Activated CD8-positive, alpha-beta T cell treated with anti-CD3 and anti-CD28 coated beads for 36 hours (primary cell): ENCODE measurements around the gene ARHGEF16. TPM values are rescaled to one million over a fixed set of nuclear protein-coding genes. Genes with fewer than 3 reads are reported as not detected.

Experiments
- ATAC-seq: fragments of 200-7000 bp; cut with Tn5 transposase; one replicate; pipeline ENCODE4 v1.10.0; 2021; ENCODE audit warnings: mild to moderate bottlenecking, moderate library complexity
- CTCF ChIA-PET: fragments of 350-600 bp; sonication (Branson Sonifier 250); formaldehyde crosslinking; loops from one replicate; lab custom pipeline; 2021; ENCODE audit warnings: antibody characterized with exemption; lab: Charles Lee
- POLR2A ChIA-PET: fragments of 350-600 bp; sonication (Branson Sonifier 250); formaldehyde crosslinking; loops from one replicate; lab custom pipeline; 2021; ENCODE audit warnings: antibody characterized with exemption; lab: Charles Lee
- DNase-seq: peaks from one replicate; pipeline ENCODE4 v3.0.0-alpha.2; 2020
- H3K27ac Mint-ChIP-seq: one replicate; pipeline ENCODE4 v1.8.0; 2021; ENCODE audit warnings: mild to moderate bottlenecking, mixed read lengths
- H3K27me3 Mint-ChIP-seq: one replicate; pipeline ENCODE4 v1.8.0; 2021; ENCODE audit warnings: mixed read lengths
- H3K36me3 Mint-ChIP-seq: one replicate; pipeline ENCODE4 v1.8.0; 2021; ENCODE audit warnings: low read depth, mixed read lengths
- H3K4me1 Mint-ChIP-seq: one replicate; pipeline ENCODE4 v1.8.0; 2021; ENCODE audit warnings: low read depth, mixed read lengths
- H3K4me3 Mint-ChIP-seq: one replicate; pipeline ENCODE4 v1.8.0; 2021; ENCODE audit warnings: mild to moderate bottlenecking, moderate library complexity, mixed read lengths
- H3K9me3 Mint-ChIP-seq: one replicate; pipeline ENCODE4 v1.8.0; 2021; ENCODE audit warnings: mixed read lengths
- intact Hi-C: fragments of 100-400 bp; cut with micrococcal nuclease; formaldehyde crosslinking; loops from one replicate; pipeline ENCODE4 v1.10.0; 2022
- total RNA-seq, 2 experiments: library from RNA; stranded (reverse); gene quantifications; one replicate each; pipeline ENCODE4 v1.2.3, GENCODE V29; 2021
- TF ChIP-seq, protein P1 (sequence below): fragments of 200-600 bp; IDR thresholded peaks from one replicate; pipeline ENCODE4 v1.8.0; 2022; ENCODE audit warnings: antibody characterized with exemption, mild to moderate bottlenecking

The ARHGEF16 gene
- total RNA-seq, 2 experiments from 2014 or later = not detected

GRCh38 chr1:3440711-3441409, 13.6 kb upstream of the ARHGEF16 start:
- Mint-ChIP-seq H3K4me3 (no peak overlapping the region), H3K9me3 (no peaks in the 10 kb centered on the region), H3K27ac (no peak overlapping the region), H3K27me3 (peaks cover 5% of the 10 kb centered on the region), H3K36me3 (no peaks in the 10 kb centered on the region), H3K4me1 (no peaks in the 10 kb centered on the region)
- TF ChIP-seq, protein P1, sequence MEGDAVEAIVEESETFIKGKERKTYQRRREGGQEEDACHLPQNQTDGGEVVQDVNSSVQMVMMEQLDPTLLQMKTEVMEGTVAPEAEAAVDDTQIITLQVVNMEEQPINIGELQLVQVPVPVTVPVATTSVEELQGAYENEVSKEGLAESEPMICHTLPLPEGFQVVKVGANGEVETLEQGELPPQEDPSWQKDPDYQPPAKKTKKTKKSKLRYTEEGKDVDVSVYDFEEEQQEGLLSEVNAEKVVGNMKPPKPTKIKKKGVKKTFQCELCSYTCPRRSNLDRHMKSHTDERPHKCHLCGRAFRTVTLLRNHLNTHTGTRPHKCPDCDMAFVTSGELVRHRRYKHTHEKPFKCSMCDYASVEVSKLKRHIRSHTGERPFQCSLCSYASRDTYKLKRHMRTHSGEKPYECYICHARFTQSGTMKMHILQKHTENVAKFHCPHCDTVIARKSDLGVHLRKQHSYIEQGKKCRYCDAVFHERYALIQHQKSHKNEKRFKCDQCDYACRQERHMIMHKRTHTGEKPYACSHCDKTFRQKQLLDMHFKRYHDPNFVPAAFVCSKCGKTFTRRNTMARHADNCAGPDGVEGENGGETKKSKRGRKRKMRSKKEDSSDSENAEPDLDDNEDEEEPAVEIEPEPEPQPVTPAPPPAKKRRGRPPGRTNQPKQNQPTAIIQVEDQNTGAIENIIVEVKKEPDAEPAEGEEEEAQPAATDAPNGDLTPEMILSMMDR = no peak
- ATAC-seq = no peak
- intact Hi-C loops = no loop called here
- DNase-seq = no peak
- POLR2A ChIA-PET = no interaction called here
- CTCF ChIA-PET = interaction anchor here (0.7 to 1.6 kb wide), 2 partner anchors 12 to 50 kb away, joined by 3 read pairs; no protein-coding TSS in a partner anchor

- Mint-ChIP-seq H3K27me3 (peaks cover 5% of the 10 kb centered on the region), H3K27ac (no peak overlapping the region), H3K4me1 (no peaks in the 10 kb centered on the region), H3K4me3 (no peak overlapping the region), H3K9me3 (peaks cover 1% of the 10 kb centered on the region), H3K36me3 (no peaks in the 10 kb centered on the region)
- ChIA-PET POLR2A (interaction anchor here (1.5 kb wide), 1 partner anchor 12 kb away, joined by 6 read pairs; no protein-coding TSS in a partner anchor), CTCF (interaction anchor here (0.7 to 1.6 kb wide), 2 partner anchors 11 to 49 kb away, joined by 3 read pairs; no protein-coding TSS in a partner anchor)
- TF ChIP-seq, protein P1 = no peak
- DNase-seq (no peak), ATAC-seq (no peak)
- intact Hi-C loops = no loop called here
Observed at GRCh38 chr1:3441410-3441847, 13.0 kb upstream of the ARHGEF16 start.

- ChIA-PET POLR2A (interaction anchor here (1.5 kb wide), 1 partner anchor 12 kb away, joined by 6 read pairs; no protein-coding TSS in a partner anchor), CTCF (interaction anchor here (0.7 to 1.6 kb wide), 3 partner anchors 11 to 49 kb away, joined by 3 read pairs; no protein-coding TSS in a partner anchor)
- intact Hi-C loops = no loop called here
- H3K27ac Mint-ChIP-seq = no peak overlapping the region
- ATAC-seq (no peak), DNase-seq (no peak)
- no peaks in the 10 kb centered on the region for H3K36me3 Mint-ChIP-seq
- H3K27me3 Mint-ChIP-seq = peaks cover 5% of the 10 kb centered on the region
- H3K9me3 Mint-ChIP-seq = peaks cover 1% of the 10 kb centered on the region
- TF ChIP-seq, protein P1 = no peak
- H3K4me1 Mint-ChIP-seq = no peaks in the 10 kb centered on the region
- H3K4me3 Mint-ChIP-seq = no peak overlapping the region
Observed at GRCh38 chr1:3441880-3442279, 12.6 kb upstream of the ARHGEF16 start.

DNA sequence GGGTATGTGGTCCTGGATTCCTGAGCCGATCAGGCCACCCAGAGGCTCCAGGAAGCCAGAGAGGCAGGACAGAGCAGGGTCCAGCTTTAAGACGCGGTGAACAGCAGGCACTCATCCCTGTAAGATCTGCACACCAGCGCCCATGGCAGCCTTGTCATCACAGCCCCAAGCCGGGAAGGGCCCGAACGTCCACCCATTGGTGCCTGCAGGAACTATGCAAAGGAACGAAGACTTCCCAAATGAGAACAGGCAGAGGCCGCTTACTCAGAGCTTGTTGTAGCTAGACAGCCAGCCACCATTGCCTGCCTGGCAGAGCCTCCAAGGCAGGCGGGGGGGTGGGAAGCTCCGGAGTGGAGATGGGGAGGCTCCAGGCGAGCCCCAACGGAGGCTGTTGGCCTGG, 12.1 kb upstream of the ARHGEF16 start:
- Mint-ChIP-seq H3K27ac (no peak overlapping the region), H3K27me3 (peaks cover 5% of the 10 kb centered on the region), H3K36me3 (no peaks in the 10 kb centered on the region), H3K9me3 (peaks cover 1% of the 10 kb centered on the region), H3K4me3 (no peak overlapping the region), H3K4me1 (no peaks in the 10 kb centered on the region)
- DNase-seq (no peak), ATAC-seq (no peak)
- ChIA-PET POLR2A (interaction anchor here (1.5 kb wide), 1 partner anchor 11 kb away, joined by 6 read pairs; no protein-coding TSS in a partner anchor), CTCF (interaction anchor here (1.0 to 1.6 kb wide), 2 partner anchors 10 to 49 kb away, joined by 3 read pairs; no protein-coding TSS in a partner anchor)
- TF ChIP-seq, protein P1 = no peak
- intact Hi-C loops = no loop called here

DNA sequence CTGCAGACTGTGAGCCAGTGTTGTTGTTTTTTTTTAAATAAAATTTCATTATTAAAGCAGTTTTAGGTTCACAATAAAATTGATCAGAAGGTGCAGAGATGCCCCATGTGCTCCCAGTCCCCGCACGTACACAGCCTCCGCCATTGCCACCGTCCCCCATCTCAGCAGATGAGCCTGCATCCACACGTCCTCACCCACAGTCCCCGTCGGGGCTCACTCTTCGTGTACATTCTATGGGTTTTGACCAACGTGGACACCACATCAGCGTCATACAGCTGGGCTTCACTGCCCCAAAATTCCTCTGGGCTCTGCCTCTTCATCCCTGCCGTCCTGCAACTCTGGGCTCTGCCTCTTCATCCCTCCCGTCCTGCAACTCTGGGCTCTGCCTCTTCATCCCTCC, 11.6 kb upstream of the ARHGEF16 start:
- peaks cover 1% of the 10 kb centered on the region for H3K9me3 Mint-ChIP-seq
- H3K36me3 Mint-ChIP-seq = no peaks in the 10 kb centered on the region
- H3K4me3 Mint-ChIP-seq = no peak overlapping the region
- CTCF ChIA-PET = interaction anchor here (1.0 kb wide), 1 partner anchor 10 kb away, joined by 3 read pairs; no protein-coding TSS in a partner anchor
- POLR2A ChIA-PET = interaction anchor here (1.5 kb wide), 1 partner anchor 10 kb away, joined by 6 read pairs; no protein-coding TSS in a partner anchor
- no peak for ATAC-seq
- no peak for DNase-seq
- intact Hi-C loops = no loop called here
- no peaks in the 10 kb centered on the region for H3K4me1 Mint-ChIP-seq
- TF ChIP-seq, protein P1 = no peak
- no peak overlapping the region for H3K27ac Mint-ChIP-seq
- peaks cover 5% of the 10 kb centered on the region for H3K27me3 Mint-ChIP-seq
